Measurements from ENCODE around the gene EDC3.

EDC3 gene

GRCh38 chr15:74633781-74634180 lies 62.0 kb downstream of the EDC3 start:
- H3K27ac ChIP-seq = no peak overlapping the region
- TF ChIP-seq, protein P1, sequence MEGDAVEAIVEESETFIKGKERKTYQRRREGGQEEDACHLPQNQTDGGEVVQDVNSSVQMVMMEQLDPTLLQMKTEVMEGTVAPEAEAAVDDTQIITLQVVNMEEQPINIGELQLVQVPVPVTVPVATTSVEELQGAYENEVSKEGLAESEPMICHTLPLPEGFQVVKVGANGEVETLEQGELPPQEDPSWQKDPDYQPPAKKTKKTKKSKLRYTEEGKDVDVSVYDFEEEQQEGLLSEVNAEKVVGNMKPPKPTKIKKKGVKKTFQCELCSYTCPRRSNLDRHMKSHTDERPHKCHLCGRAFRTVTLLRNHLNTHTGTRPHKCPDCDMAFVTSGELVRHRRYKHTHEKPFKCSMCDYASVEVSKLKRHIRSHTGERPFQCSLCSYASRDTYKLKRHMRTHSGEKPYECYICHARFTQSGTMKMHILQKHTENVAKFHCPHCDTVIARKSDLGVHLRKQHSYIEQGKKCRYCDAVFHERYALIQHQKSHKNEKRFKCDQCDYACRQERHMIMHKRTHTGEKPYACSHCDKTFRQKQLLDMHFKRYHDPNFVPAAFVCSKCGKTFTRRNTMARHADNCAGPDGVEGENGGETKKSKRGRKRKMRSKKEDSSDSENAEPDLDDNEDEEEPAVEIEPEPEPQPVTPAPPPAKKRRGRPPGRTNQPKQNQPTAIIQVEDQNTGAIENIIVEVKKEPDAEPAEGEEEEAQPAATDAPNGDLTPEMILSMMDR (IDR thresholded peaks at IDR 0.05; ENCODE audit: low read depth, low read length, missing control alignments) = no peak
- peaks cover 48% of the 10 kb centered on the region for H3K36me3 ChIP-seq (replicated peaks)
- H3K27me3 ChIP-seq (replicated peaks) = no peaks in the 10 kb centered on the region
- no peak overlapping the region for H3K4me3 ChIP-seq (ENCODE audit: low read depth, low read length)
- no peak for DNase-seq
- in situ Hi-C loops (cut with HindIII; ENCODE audit: low pct_ligation_motif_present, low sequenced_read_pairs) = loop anchor here (5.0 kb wide), 1 partner anchor 134 kb away; no protein-coding TSS in a partner anchor

GRCh38 chr15:74632601-74633000 lies 63.2 kb downstream of the EDC3 start:
- peaks cover 60% of the 10 kb centered on the region for H3K36me3 ChIP-seq (replicated peaks)
- H3K27me3 ChIP-seq (replicated peaks) = no peaks in the 10 kb centered on the region
- no peak for DNase-seq
- H3K4me3 ChIP-seq (ENCODE audit: low read depth, low read length) = no peak overlapping the region
- in situ Hi-C loops (cut with HindIII; ENCODE audit: low pct_ligation_motif_present, low sequenced_read_pairs) = loop anchor here (5.0 kb wide), 1 partner anchor 135 kb away; no protein-coding TSS in a partner anchor
- no peak overlapping the region for H3K27ac ChIP-seq
- TF ChIP-seq, protein P1 (IDR thresholded peaks at IDR 0.05; ENCODE audit: low read depth, low read length, missing control alignments) = no peak

DNA sequence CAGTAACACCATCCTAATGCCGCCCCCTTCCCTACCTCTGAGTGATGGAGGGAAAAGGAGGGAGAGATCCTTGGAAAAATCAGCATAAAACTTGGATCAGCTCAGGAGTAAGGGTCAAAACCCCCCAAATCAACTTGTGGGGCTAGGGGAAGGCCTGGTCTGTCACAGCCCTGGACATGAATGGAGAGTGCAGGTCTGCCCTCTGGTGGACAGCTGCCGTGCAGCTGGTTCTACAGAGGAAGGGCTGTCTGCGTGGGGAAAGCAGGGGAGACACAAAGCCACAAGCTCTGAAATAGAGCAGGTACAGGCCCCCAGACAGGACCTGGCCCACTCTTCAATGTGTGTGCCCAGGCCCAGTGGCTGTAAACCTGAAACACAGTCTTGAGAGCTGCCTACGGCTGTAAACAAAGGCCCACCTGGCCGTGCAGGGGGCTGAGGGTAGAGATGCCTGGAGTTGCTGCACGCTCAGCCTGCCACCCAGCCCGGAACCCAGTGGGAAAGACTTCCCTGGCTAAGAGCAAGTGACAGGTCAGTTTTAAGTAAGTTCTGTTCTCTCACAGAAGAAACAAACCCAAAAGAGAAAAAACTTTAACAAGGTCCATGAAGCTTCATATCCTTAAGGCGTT lies 63.8 kb downstream of the EDC3 start:
- Histone ChIP-seq H3K27me3 (replicated peaks) (no peaks in the 10 kb centered on the region), H3K36me3 (replicated peaks) (peaks cover 66% of the 10 kb centered on the region), H3K4me3 (ENCODE audit: low read depth, low read length) (no peak overlapping the region), H3K27ac (no peak overlapping the region)
- in situ Hi-C loops (cut with HindIII; ENCODE audit: low pct_ligation_motif_present, low sequenced_read_pairs) = loop anchor here (5.0 kb wide), 1 partner anchor 135 kb away; no protein-coding TSS in a partner anchor
- TF ChIP-seq, protein P1 (IDR thresholded peaks at IDR 0.05; ENCODE audit: low read depth, low read length, missing control alignments) = peak; percentile 97
- DNase-seq = peak; percentile 41

- TF ChIP-seq, protein P1 (IDR thresholded peaks at IDR 0.05; ENCODE audit: low read depth, low read length, missing control alignments) = no peak
- Histone ChIP-seq H3K36me3 (replicated peaks) (peaks cover 72% of the 10 kb centered on the region), H3K4me3 (ENCODE audit: low read depth, low read length) (no peak overlapping the region), H3K27ac (no peak overlapping the region), H3K27me3 (replicated peaks) (no peaks in the 10 kb centered on the region)
- no peak for DNase-seq
- in situ Hi-C loops (cut with HindIII; ENCODE audit: low pct_ligation_motif_present, low sequenced_read_pairs) = loop anchor here (5.0 kb wide), 1 partner anchor 136 kb away; no protein-coding TSS in a partner anchor
Measured at GRCh38 chr15:74631408-74631807, 64.4 kb downstream of the EDC3 start.

DNA sequence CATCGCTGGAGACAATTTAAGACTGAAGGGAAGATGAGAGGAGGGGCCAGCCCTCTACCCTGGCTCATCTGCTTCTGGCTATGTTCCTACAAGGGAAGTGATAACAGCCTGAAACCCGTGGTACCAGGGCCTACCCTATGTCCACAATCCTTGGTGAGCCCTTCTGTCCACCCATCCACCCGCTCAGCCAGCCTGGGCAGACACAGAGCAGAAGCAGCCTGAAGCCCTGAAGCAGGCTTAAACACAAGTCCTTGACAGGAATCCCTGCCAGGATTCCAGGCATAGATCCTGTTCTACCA lies 64.8 kb downstream of the EDC3 start:
- TF ChIP-seq, protein P1 (IDR thresholded peaks at IDR 0.05; ENCODE audit: low read depth, low read length, missing control alignments) = no peak
- no peak overlapping the region for H3K4me3 ChIP-seq (ENCODE audit: low read depth, low read length)
- H3K36me3 ChIP-seq (replicated peaks) = peaks cover 76% of the 10 kb centered on the region
- no peak overlapping the region for H3K27ac ChIP-seq
- DNase-seq = no peak
- no peaks in the 10 kb centered on the region for H3K27me3 ChIP-seq (replicated peaks)
- in situ Hi-C loops (cut with HindIII; ENCODE audit: low pct_ligation_motif_present, low sequenced_read_pairs) = loop anchor here (5.0 kb wide), 1 partner anchor 136 kb away; no protein-coding TSS in a partner anchor
